ENCODE data around the gene ACP6. TPM values are rescaled to one million over a fixed set of nuclear protein-coding genes. Genes with fewer than 3 reads are reported as not detected.
A peak's percentile ranks its signal among the peaks of the same experiment; 100 is the strongest.

The ACP6 gene
- total RNA-seq, 1 experiment from 2014 or later = 2.9 TPM

GRCh38 chr1:147640553-147641165 lies 29.7 kb downstream of the ACP6 start:
- no peak overlapping the region for H3K27ac ChIP-seq
- no peaks in the 10 kb centered on the region for H3K36me3 ChIP-seq
- no peaks in the 10 kb centered on the region for H3K4me1 ChIP-seq (replicated peaks)
- no peak overlapping the region for H3K4me3 ChIP-seq
- H3K27me3 ChIP-seq (replicated peaks) = no peaks in the 10 kb centered on the region
- peak; percentile 63 to 89 for DNase-seq (ENCODE audit: low read depth in 1 of 2, low spot score in 2 of 2)
- H3K9me3 ChIP-seq (replicated peaks) = no peaks in the 10 kb centered on the region

- Histone ChIP-seq H3K4me3 (no peak overlapping the region), H3K36me3 (no peaks in the 10 kb centered on the region), H3K9me3 (replicated peaks) (no peaks in the 10 kb centered on the region), H3K4me1 (replicated peaks) (no peaks in the 10 kb centered on the region), H3K27me3 (replicated peaks) (no peaks in the 10 kb centered on the region), H3K27ac (no peak overlapping the region)
- no peak for DNase-seq (ENCODE audit: low read depth in 1 of 2, low spot score in 2 of 2)
Observed at GRCh38 chr1:147636314-147636713, 34.0 kb downstream of the ACP6 start.

- H3K4me1 ChIP-seq (replicated peaks) = no peaks in the 10 kb centered on the region
- H3K4me3 ChIP-seq = no peak overlapping the region
- no peak for DNase-seq (ENCODE audit: low read depth in 1 of 2, low spot score in 2 of 2)
- H3K36me3 ChIP-seq = no peaks in the 10 kb centered on the region
- no peaks in the 10 kb centered on the region for H3K9me3 ChIP-seq (replicated peaks)
- H3K27me3 ChIP-seq (replicated peaks) = no peaks in the 10 kb centered on the region
- H3K27ac ChIP-seq = no peak overlapping the region
Observed at GRCh38 chr1:147635342-147635741, 35.0 kb downstream of the ACP6 start.

- no peak for DNase-seq (ENCODE audit: low read depth in 1 of 2, low spot score in 2 of 2)
- Histone ChIP-seq H3K4me1 (replicated peaks) (no peaks in the 10 kb centered on the region), H3K27ac (no peak overlapping the region), H3K36me3 (no peaks in the 10 kb centered on the region), H3K9me3 (replicated peaks) (no peaks in the 10 kb centered on the region), H3K4me3 (no peak overlapping the region), H3K27me3 (replicated peaks) (no peaks in the 10 kb centered on the region)
Observed at GRCh38 chr1:147634645-147635044, 35.7 kb downstream of the ACP6 start.

DNA sequence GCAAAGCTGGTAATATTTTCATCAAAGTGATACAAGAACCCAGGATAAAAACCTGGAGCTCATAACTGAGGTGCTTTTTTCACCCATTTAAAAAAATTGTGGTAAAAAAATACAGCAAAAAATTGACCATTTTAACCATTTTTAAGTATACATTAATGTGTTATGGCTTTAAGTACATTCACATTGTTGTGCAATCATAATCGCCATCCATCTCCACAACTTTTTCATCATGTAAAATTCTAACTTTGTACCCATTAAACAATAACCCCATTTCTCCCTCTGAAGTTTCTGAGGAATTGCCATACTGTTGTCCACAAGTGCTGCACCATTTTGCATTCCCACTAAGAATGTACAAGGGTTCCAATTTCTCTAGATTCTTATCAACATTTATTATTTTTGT lies 36.6 kb downstream of the ACP6 start:
- H3K9me3 ChIP-seq (replicated peaks) = no peaks in the 10 kb centered on the region
- H3K4me3 ChIP-seq = no peak overlapping the region
- no peaks in the 10 kb centered on the region for H3K36me3 ChIP-seq
- DNase-seq (ENCODE audit: low read depth in 1 of 2, low spot score in 2 of 2) = no peak
- H3K27me3 ChIP-seq (replicated peaks) = no peaks in the 10 kb centered on the region
- H3K4me1 ChIP-seq (replicated peaks) = no peaks in the 10 kb centered on the region
- H3K27ac ChIP-seq = no peak overlapping the region

DNA sequence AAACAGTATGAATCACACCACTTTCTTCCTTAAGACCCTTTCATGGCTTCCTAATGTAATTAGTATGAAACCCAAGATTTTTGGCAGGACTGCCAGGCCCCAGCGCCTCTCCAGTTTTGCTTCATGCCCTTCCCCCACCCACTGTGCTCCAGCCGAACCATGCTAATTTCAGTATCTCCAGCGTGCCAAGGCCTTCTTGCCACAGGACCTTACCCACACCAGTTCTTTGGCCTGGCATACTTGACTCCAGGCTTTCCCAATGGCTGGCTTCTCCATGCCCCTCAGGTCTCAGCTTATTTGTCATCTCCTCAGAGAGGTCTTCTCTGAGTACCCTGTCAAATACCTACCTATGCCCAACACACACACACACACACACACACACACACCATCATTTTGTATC lies 38.5 kb downstream of the ACP6 start:
- no peaks in the 10 kb centered on the region for H3K4me1 ChIP-seq (replicated peaks)
- H3K36me3 ChIP-seq = no peaks in the 10 kb centered on the region
- H3K9me3 ChIP-seq (replicated peaks) = no peaks in the 10 kb centered on the region
- no peaks in the 10 kb centered on the region for H3K27me3 ChIP-seq (replicated peaks)
- H3K27ac ChIP-seq = no peak overlapping the region
- DNase-seq (ENCODE audit: low read depth in 1 of 2, low spot score in 2 of 2) = no peak
- no peak overlapping the region for H3K4me3 ChIP-seq

GRCh38 chr1:147630447-147630846 lies 39.9 kb downstream of the ACP6 start:
- Histone ChIP-seq H3K4me3 (no peak overlapping the region), H3K36me3 (no peaks in the 10 kb centered on the region), H3K9me3 (replicated peaks) (no peaks in the 10 kb centered on the region), H3K27ac (no peak overlapping the region), H3K27me3 (replicated peaks) (no peaks in the 10 kb centered on the region), H3K4me1 (replicated peaks) (no peaks in the 10 kb centered on the region)
- no peak for DNase-seq (ENCODE audit: low read depth in 1 of 2, low spot score in 2 of 2)

GRCh38 chr1:147630022-147630421 lies 40.3 kb downstream of the ACP6 start:
- Histone ChIP-seq H3K27ac (no peak overlapping the region), H3K36me3 (no peaks in the 10 kb centered on the region), H3K27me3 (replicated peaks) (no peaks in the 10 kb centered on the region), H3K9me3 (replicated peaks) (no peaks in the 10 kb centered on the region), H3K4me1 (replicated peaks) (no peaks in the 10 kb centered on the region), H3K4me3 (no peak overlapping the region)
- DNase-seq (ENCODE audit: low read depth in 1 of 2, low spot score in 2 of 2) = no peak

DNA sequence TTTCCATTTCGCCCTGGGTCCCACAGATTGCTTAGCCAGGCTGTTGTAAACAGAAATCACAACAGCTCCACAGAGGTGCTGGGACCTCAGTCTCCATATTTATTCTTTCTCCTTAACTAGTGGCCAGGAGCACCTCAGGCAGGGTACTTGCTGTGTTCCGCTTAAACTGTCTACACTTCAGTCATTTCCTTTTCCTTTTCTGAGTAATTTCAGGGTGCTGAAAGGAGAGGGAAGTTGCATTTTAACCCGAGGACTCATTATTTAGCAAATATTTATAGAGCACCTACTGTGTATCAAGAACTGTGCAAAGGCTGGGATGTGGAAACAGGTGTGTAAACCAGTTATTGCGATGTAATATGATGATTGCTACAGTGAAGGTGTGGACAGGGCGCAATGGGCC lies 41.9 kb downstream of the ACP6 start:
- DNase-seq (ENCODE audit: low read depth in 1 of 2, low spot score in 2 of 2) = no peak
- H3K27ac ChIP-seq = no peak overlapping the region
- H3K36me3 ChIP-seq = peaks cover 5% of the 10 kb centered on the region
- H3K27me3 ChIP-seq (replicated peaks) = no peaks in the 10 kb centered on the region
- H3K4me3 ChIP-seq = no peak overlapping the region
- no peaks in the 10 kb centered on the region for H3K4me1 ChIP-seq (replicated peaks)
- H3K9me3 ChIP-seq (replicated peaks) = no peaks in the 10 kb centered on the region

GRCh38 chr1:147627435-147628110 lies 42.8 kb downstream of the ACP6 start:
- H3K36me3 ChIP-seq = peaks cover 11% of the 10 kb centered on the region
- H3K9me3 ChIP-seq (replicated peaks) = no peaks in the 10 kb centered on the region
- no peak overlapping the region for H3K27ac ChIP-seq
- H3K4me1 ChIP-seq (replicated peaks) = no peaks in the 10 kb centered on the region
- DNase-seq (ENCODE audit: low read depth in 1 of 2, low spot score in 2 of 2) = peak in 1 of 2 experiments; percentile 38
- H3K27me3 ChIP-seq (replicated peaks) = no peaks in the 10 kb centered on the region
- no peak overlapping the region for H3K4me3 ChIP-seq

DNA sequence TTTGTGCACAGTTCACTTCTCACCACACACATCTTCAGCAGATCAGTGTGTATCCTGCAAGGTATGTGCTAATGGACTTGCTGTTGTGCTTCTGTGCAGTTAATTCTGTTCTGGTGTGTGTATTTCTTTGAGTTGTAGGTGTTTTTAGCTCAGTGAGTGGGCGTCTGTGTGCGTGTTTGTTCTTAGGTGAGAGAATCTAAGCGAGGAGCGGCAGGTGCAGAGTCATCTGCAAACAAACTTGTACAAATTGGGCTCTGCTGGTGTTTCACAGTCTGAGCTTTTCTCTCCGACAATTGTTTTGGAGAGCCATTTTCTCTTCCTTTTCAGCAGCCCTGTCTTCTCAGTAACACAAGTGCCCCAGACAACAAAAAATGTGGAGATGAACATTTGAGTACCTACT lies 43.6 kb downstream of the ACP6 start:
- H3K27me3 ChIP-seq (replicated peaks) = no peaks in the 10 kb centered on the region
- H3K4me1 ChIP-seq (replicated peaks) = no peaks in the 10 kb centered on the region
- no peaks in the 10 kb centered on the region for H3K9me3 ChIP-seq (replicated peaks)
- no peak overlapping the region for H3K4me3 ChIP-seq
- H3K36me3 ChIP-seq = peaks cover 11% of the 10 kb centered on the region
- no peak for DNase-seq (ENCODE audit: low read depth in 1 of 2, low spot score in 2 of 2)
- H3K27ac ChIP-seq = no peak overlapping the region

- Histone ChIP-seq H3K27ac (no peak overlapping the region), H3K4me3 (no peak overlapping the region), H3K4me1 (replicated peaks) (no peaks in the 10 kb centered on the region), H3K27me3 (replicated peaks) (no peaks in the 10 kb centered on the region), H3K9me3 (replicated peaks) (no peaks in the 10 kb centered on the region), H3K36me3 (peaks cover 11% of the 10 kb centered on the region)
- no peak for DNase-seq (ENCODE audit: low read depth in 1 of 2, low spot score in 2 of 2)
Observed at GRCh38 chr1:147626291-147626690, 44.0 kb downstream of the ACP6 start.

- Histone ChIP-seq H3K4me1 (replicated peaks) (no peaks in the 10 kb centered on the region), H3K4me3 (no peak overlapping the region), H3K9me3 (replicated peaks) (no peaks in the 10 kb centered on the region), H3K36me3 (peaks cover 12% of the 10 kb centered on the region), H3K27me3 (replicated peaks) (no peaks in the 10 kb centered on the region), H3K27ac (no peak overlapping the region)
- no peak for DNase-seq (ENCODE audit: low read depth in 1 of 2, low spot score in 2 of 2)
Observed at GRCh38 chr1:147625362-147625995, 44.8 kb downstream of the ACP6 start.

DNA sequence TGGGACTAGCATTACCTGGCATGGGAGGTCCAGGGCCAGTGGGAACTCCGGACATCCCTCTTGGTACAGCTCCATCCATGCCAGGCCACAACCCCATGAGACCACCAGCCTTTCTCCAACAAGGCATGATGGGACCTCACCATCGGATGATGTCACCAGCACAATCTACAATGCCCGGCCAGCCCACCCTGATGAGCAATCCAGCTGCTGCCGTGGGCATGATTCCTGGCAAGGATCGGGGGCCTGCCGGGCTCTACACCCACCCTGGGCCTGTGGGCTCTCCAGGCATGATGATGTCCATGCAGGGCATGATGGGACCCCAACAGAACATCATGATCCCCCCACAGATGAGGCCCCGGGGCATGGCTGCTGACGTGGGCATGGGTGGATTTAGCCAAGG lies 45.8 kb downstream of the ACP6 start:
- Histone ChIP-seq H3K4me1 (replicated peaks) (no peaks in the 10 kb centered on the region), H3K4me3 (no peak overlapping the region), H3K9me3 (replicated peaks) (no peaks in the 10 kb centered on the region), H3K27ac (no peak overlapping the region), H3K27me3 (replicated peaks) (no peaks in the 10 kb centered on the region), H3K36me3 (peaks cover 18% of the 10 kb centered on the region)
- DNase-seq (ENCODE audit: low read depth in 1 of 2, low spot score in 2 of 2) = no peak
